Liver (tissue), 3 donors: Measurements from ENCODE around the gene DAPK2.

Experiments used
- CTCF ChIP-seq: fragments of 150-350 bp; IDR thresholded peaks from 2 replicates; pipeline ENCODE4 v1.5.1; 2017; ENCODE audit warnings: improper control_type of control experiment, low read depth, low read length; ENCODE audit not compliant: missing input control
- HNF4G ChIP-seq: IDR thresholded peaks from 2 replicates; pipeline ENCODE4 v1.6.1; 2016; ENCODE audit warnings: antibody characterized with exemption
- MAX ChIP-seq: IDR thresholded peaks from 2 replicates; pipeline ENCODE4 v1.6.1; 2016; ENCODE audit warnings: antibody characterized with exemption
- RAD21 ChIP-seq, 2 donors: IDR thresholded peaks; 2 replicates each; pipeline ENCODE4 v1.6.1; 2016; ENCODE audit warnings: antibody characterized with exemption in 2 of 2, mild to moderate bottlenecking in 2 of 2
- REST ChIP-seq: IDR thresholded peaks from 2 replicates; pipeline ENCODE4 v1.6.1; 2016; ENCODE audit warnings: antibody characterized with exemption, mild to moderate bottlenecking
- SP1 ChIP-seq: IDR thresholded peaks from 2 replicates; pipeline ENCODE4 v1.6.1; 2018; ENCODE audit warnings: antibody characterized with exemption, mild to moderate bottlenecking
- TAF1 ChIP-seq: conservative IDR thresholded peaks from 2 replicates; pipeline ENCODE4 v1.6.1; 2016; ENCODE audit warnings: antibody characterized with exemption, mild to moderate bottlenecking
- ZBTB33 ChIP-seq: IDR thresholded peaks from 2 replicates; pipeline ENCODE4 v1.6.1; 2016; ENCODE audit warnings: antibody characterized with exemption
- donor health status: healthy.
- donor health status: healthy.

- no peak for TF ChIP-seq CTCF
- no peak for TF ChIP-seq ZBTB33
- no peak for TF ChIP-seq MAX
- TF ChIP-seq TAF1: no peak
- TF ChIP-seq SP1: no peak
- TF ChIP-seq RAD21 (IDR thresholded peaks at IDR 0.05): no peak
- TF ChIP-seq REST: no peak
- TF ChIP-seq HNF4G: no peak
These were observed 67.0 kb downstream of the DAPK2 start for GRCh38 chr15:63979262-63979793.
